IPS DF 6.9 (cell line): ENCODE results near the gene RAB4A.
"Not testable (repeated sequence)": the region's sequence is repeated elsewhere in the genome, so short reads cannot be mapped to it uniquely, and the experiment has no call there.

Experiments
- DNase-seq: peaks from one replicate; pipeline ENCODE4 v3.0.0-alpha.2; 2013; ENCODE audit warnings: low read depth, low spot score
- H3K27ac ChIP-seq: one replicate; pipeline ENCODE4 v1.5.1; 2013; ENCODE audit warnings: low read length, control low read depth
- H3K27me3 ChIP-seq: 2 replicates; pipeline ENCODE4 v1.6.1; 2013; ENCODE audit warnings: mild to moderate bottlenecking, low read length; ENCODE audit not compliant: control insufficient read depth, insufficient read depth
- H3K36me3 ChIP-seq: 2 replicates; pipeline ENCODE4 v1.6.1; 2013; ENCODE audit warnings: low read length; ENCODE audit not compliant: control insufficient read depth, insufficient read depth
- H3K4me1 ChIP-seq: 2 replicates; pipeline ENCODE4 v1.6.1; 2013; ENCODE audit warnings: low read length; ENCODE audit not compliant: control insufficient read depth, insufficient read depth
- H3K4me3 ChIP-seq: 2 replicates; pipeline ENCODE4 v1.5.1; 2013; ENCODE audit warnings: mild to moderate bottlenecking, low read length
- H3K9me3 ChIP-seq: 2 replicates; pipeline ENCODE4 v1.6.1; 2013; ENCODE audit warnings: low read length, inconsistent platforms; ENCODE audit not compliant: control insufficient read depth, insufficient read depth
- WGBS: extraction: QIAGEN DNeasy Blood & Tissue Kit; methylation state at CpG from one replicate; pipeline ENCODE4 v1.1.7; 2013; ENCODE audit warnings: mixed read lengths, missing lambda C conversion rate; ENCODE audit not compliant: insufficient read length, insufficient coverage; 5-methylcytosine and 5-hydroxymethylcytosine counted together

The RAB4A gene

DNA sequence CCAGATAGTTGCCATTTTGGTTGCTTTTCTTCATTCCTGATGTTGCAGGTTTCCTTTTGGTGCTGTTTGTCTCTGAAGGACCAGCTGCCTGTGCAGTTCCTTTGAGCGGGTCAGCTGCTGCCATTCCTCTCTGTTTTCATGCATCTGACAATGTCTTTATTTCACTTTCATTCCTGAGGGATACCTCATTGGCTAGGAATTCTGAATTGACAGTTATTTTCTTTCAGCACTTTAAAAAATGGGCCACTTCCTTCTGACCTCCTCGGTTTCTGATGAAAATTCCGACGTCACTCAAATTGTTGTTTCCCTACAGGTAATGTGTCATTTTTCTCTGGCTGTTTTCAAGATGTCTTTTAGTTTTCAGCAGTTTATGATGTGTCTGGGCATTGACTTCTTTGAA is 47.1 kb downstream of the RAB4A start:
- Histone ChIP-seq H3K4me3 (no peak overlapping the region), H3K9me3 (no peaks in the 10 kb centered on the region), H3K27ac (no peak overlapping the region), H3K27me3 (no peaks in the 10 kb centered on the region), H3K36me3 (no peaks in the 10 kb centered on the region; the same call in 1 of the 2 replicates), H3K4me1 (no peaks in the 10 kb centered on the region)
- WGBS, result no CpG with 5 or more reads among the region's 4 CpGs
- no peak for DNase-seq

DNA sequence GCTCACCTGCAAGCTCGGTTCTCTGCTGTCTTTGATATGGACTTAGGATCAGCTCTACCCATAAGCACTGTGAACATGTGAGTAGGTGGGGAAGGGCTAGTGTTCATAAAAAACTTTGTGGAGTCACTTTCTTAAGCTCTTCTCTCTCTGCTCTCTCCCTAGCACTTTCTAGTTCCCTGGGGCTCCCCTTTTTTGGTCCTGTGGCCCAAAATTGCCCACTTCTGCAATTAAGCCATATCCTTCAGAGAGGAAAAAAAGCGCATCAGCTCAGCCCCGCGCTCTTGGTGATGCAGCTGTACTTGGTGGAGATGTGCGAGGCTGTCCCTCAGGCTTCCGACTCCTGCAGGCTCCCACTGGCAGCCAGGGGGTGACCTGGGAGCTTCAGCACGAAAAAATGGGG is 48.6 kb downstream of the RAB4A start:
- Histone ChIP-seq H3K4me3 (no peak overlapping the region), H3K27ac (no peak overlapping the region), H3K4me1 (no peaks in the 10 kb centered on the region), H3K36me3 (no peaks in the 10 kb centered on the region; the same call in 1 of the 2 replicates), H3K27me3 (no peaks in the 10 kb centered on the region), H3K9me3 (no peaks in the 10 kb centered on the region)
- WGBS, result no CpG with 5 or more reads among the region's 7 CpGs
- no peak for DNase-seq

GRCh38 chr1:229323201-229323600 is 52.3 kb downstream of the RAB4A start:
- H3K36me3 ChIP-seq, result no peaks in the 10 kb centered on the region; the same call in 1 of the 2 replicates
- no peak overlapping the region for H3K27ac ChIP-seq
- no peaks in the 10 kb centered on the region for H3K27me3 ChIP-seq

DNA sequence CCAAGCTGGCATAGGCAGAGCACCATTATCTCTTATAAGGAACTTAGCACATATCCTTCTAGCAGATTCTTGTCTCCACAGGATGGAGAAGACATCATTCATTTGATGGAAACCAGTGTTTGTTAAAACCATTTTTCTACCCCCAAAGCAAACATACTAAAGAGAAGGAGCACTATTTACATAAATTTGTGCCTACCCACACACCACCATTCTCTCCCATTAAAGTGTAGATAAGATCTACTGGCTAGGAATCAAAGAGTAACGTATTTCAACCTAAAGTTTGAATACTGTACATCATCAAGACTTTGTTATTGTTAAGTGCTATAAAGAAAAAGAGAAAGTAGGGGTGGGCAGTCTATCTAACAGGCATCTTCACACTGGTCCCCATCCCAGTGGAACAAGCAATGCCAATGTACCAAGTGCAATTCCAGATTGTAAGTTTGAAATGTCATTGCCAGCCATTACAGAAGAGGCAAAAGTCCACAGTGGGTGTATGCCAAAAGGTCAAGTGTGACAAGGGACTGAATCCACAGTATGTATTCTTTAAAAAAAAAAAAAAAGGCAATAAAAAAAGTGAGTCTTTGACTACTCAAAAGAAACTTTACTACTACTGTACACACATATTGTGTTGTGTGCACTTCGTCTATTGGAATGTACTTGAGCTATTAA is 53.1 kb downstream of the RAB4A start:
- Histone ChIP-seq H3K9me3 (no peaks in the 10 kb centered on the region), H3K4me3 (no peak overlapping the region), H3K4me1 (no peaks in the 10 kb centered on the region), H3K27me3 (no peaks in the 10 kb centered on the region), H3K27ac (no peak overlapping the region), H3K36me3 (no peaks in the 10 kb centered on the region; the same call in 1 of the 2 replicates)
- DNase-seq, result no peak
- no CpG with 5 or more reads among the region's 2 CpGs for WGBS

More at GRCh38 chr1:229323201-229323600, 52.3 kb downstream of the RAB4A start:
- no peak for DNase-seq
- Histone ChIP-seq H3K4me3 (no peak overlapping the region), H3K9me3 (no peaks in the 10 kb centered on the region), H3K4me1 (no peaks in the 10 kb centered on the region)
- WGBS, result no CpG with 5 or more reads among the region's 7 CpGs

GRCh38 chr1:229325401-229325800 is 54.5 kb downstream of the RAB4A start:
- no peak overlapping the region for H3K4me3 ChIP-seq
- DNase-seq, result no peak
- H3K27ac ChIP-seq, result no peak overlapping the region
- no CpG with 5 or more reads among the region's 2 CpGs for WGBS
- no peaks in the 10 kb centered on the region for H3K27me3 ChIP-seq
- H3K9me3 ChIP-seq, result no peaks in the 10 kb centered on the region
- no peaks in the 10 kb centered on the region; the same call in 1 of the 2 replicates for H3K36me3 ChIP-seq
- no peaks in the 10 kb centered on the region for H3K4me1 ChIP-seq

DNA sequence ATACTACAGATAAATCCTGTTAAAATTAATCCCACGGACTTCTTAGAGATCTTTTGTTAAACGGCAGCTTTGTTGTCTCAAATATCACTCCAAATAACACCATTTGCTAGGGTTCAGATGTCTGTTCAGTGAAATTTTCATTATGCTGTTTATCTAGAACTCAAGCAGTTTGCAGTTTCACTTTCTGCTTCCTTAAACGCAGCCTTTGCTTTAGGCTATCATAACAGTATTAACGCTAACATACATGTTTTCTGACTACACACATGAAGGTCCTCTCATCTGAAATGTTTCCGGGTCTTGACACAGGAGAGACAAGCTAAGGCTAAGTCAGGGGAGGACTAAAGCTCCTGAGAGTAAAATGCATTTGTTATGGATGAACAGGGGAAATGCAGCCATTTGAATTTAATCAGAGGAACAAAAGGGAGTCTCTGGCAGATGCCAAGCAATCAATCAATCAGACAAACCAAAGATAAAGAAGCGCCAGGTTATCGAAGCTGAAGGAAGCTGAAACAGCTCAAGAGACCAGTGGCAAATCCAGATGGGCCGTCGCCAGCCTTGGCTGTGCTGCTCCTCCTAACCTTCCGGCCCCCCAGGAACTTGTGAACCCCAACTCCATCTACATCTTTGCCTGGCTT is 55.1 kb downstream of the RAB4A start:
- H3K9me3 ChIP-seq, result no peaks in the 10 kb centered on the region
- no CpG with 5 or more reads among the region's 10 CpGs for WGBS
- no peak overlapping the region for H3K27ac ChIP-seq
- no peak overlapping the region for H3K4me3 ChIP-seq
- H3K4me1 ChIP-seq, result no peaks in the 10 kb centered on the region
- DNase-seq, result no peak
- no peaks in the 10 kb centered on the region for H3K27me3 ChIP-seq
- no peaks in the 10 kb centered on the region; the same call in 1 of the 2 replicates for H3K36me3 ChIP-seq

GRCh38 chr1:229326601-229327000 is 55.7 kb downstream of the RAB4A start:
- H3K27me3 ChIP-seq, result no peaks in the 10 kb centered on the region
- H3K9me3 ChIP-seq, result no peaks in the 10 kb centered on the region
- no peaks in the 10 kb centered on the region for H3K4me1 ChIP-seq
- no CpG with 5 or more reads among the region's 12 CpGs for WGBS
- no peak for DNase-seq
- no peak overlapping the region for H3K4me3 ChIP-seq
- no peak overlapping the region for H3K27ac ChIP-seq
- H3K36me3 ChIP-seq, result no peaks in the 10 kb centered on the region; the same call in 1 of the 2 replicates

- H3K4me3 ChIP-seq, H3K36me3 ChIP-seq, DNase-seq, H3K9me3 ChIP-seq, H3K27ac ChIP-seq, H3K4me1 ChIP-seq, H3K27me3 ChIP-seq: not testable (repeated sequence)
- WGBS, result no CpG with 5 or more reads among the region's 6 CpGs
These were observed 56.9 kb downstream of the RAB4A start for GRCh38 chr1:229327765-229328164.

GRCh38 chr1:229328598-229329362 is 57.9 kb downstream of the RAB4A start:
- H3K36me3 ChIP-seq, result no peaks in the 10 kb centered on the region
- no peaks in the 10 kb centered on the region for H3K9me3 ChIP-seq
- no peak overlapping the region for H3K27ac ChIP-seq
- H3K27me3 ChIP-seq, result no peaks in the 10 kb centered on the region
- H3K4me1 ChIP-seq, result no peaks in the 10 kb centered on the region
- DNase-seq, result no peak
- no CpG with 5 or more reads among the region's 7 CpGs for WGBS
- H3K4me3 ChIP-seq, result no peak overlapping the region

DNA sequence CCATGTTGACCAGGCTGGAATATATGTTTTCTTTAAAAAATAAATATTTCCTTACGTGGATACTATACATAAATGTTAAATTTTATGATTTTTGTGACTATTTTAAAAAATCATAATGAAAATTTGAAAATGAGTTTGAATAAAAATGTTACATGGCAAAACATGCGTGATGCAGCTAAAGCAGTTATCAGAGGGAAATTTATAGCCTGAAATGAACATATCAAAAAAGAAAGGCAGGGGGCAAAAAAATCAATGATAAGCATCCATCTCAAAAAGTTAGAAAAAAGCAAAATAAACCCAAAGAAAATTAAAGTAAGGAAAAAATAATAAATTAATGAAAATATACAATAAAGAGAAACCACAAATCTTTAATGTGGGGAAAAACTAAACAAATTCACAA is 63.4 kb downstream of the RAB4A start:
- H3K4me1 ChIP-seq, result no peaks in the 10 kb centered on the region
- WGBS, result no CpG with 5 or more reads among the region's 2 CpGs

More for the DNA sequence above, 63.4 kb downstream of the RAB4A start:
- Histone ChIP-seq H3K9me3 (no peaks in the 10 kb centered on the region), H3K4me3 (no peak overlapping the region), H3K27ac (no peak overlapping the region), H3K36me3 (no peaks in the 10 kb centered on the region), H3K27me3 (no peaks in the 10 kb centered on the region)
- no peak for DNase-seq
